Mesendoderm (in vitro differentiated cells): Measurements from ENCODE around the gene MAP1S.

Experiments used
- DNase-seq: peaks from one replicate; pipeline ENCODE4 v3.0.0; 2013
- H2AK5ac ChIP-seq: 2 replicates; pipeline ENCODE4 v1.6.1; 2013; ENCODE audit warnings: low read length, inconsistent platforms
- H2BK120ac ChIP-seq: 2 replicates; pipeline ENCODE4 v1.6.1; 2013; ENCODE audit warnings: low read depth, mild to moderate bottlenecking, low read length, moderate library complexity, mixed read lengths
- H2BK15ac ChIP-seq: replicated peaks from 2 replicates; pipeline ENCODE4 v1.6.1; 2013; ENCODE audit warnings: low read depth, mild to moderate bottlenecking, moderate library complexity
- H2BK5ac ChIP-seq: 2 replicates; pipeline ENCODE4 v1.6.1; 2013; ENCODE audit warnings: low read length, inconsistent platforms
- H3K18ac ChIP-seq: 2 replicates; pipeline ENCODE4 v1.6.1; 2013; ENCODE audit warnings: mild to moderate bottlenecking, low read length, mixed read lengths
- H3K23ac ChIP-seq: one replicate; pipeline ENCODE4 v1.6.1; 2013; ENCODE audit warnings: low read length
- H3K27ac ChIP-seq: 2 replicates; pipeline ENCODE4 v1.5.1; 2013; ENCODE audit warnings: low read depth, mild to moderate bottlenecking, inconsistent platforms, low read length, moderate library complexity
- H3K27me3 ChIP-seq: 2 replicates; pipeline ENCODE4 v1.6.1; 2013; ENCODE audit warnings: low read length, control low read depth, mild to moderate bottlenecking, inconsistent platforms; ENCODE audit not compliant: insufficient read depth, poor library complexity
- H3K36me3 ChIP-seq: 2 replicates; pipeline ENCODE4 v1.6.1; 2013; ENCODE audit warnings: low read length, inconsistent platforms; ENCODE audit not compliant: control insufficient read depth, insufficient read depth
- H3K4ac ChIP-seq: one replicate; pipeline ENCODE4 v1.6.1; 2013; ENCODE audit warnings: low read depth, mild to moderate bottlenecking, low read length, moderate library complexity
- H3K4me1 ChIP-seq: 2 replicates; pipeline ENCODE4 v1.6.1; 2013; ENCODE audit warnings: low read depth, low read length, inconsistent platforms; ENCODE audit not compliant: control insufficient read depth
- H3K4me2 ChIP-seq: 2 replicates; pipeline ENCODE4 v1.6.1; 2013; ENCODE audit warnings: low read length
- H3K4me3 ChIP-seq: 2 replicates; pipeline ENCODE4 v1.5.1; 2013; ENCODE audit warnings: mild to moderate bottlenecking, low read length
- H3K56ac ChIP-seq: one replicate; pipeline ENCODE4 v1.6.1; 2013; ENCODE audit warnings: low read length
- H3K79me1 ChIP-seq: 2 replicates; pipeline ENCODE4 v1.6.1; 2013; ENCODE audit warnings: low read length, inconsistent platforms
- H3K79me2 ChIP-seq: 2 replicates; pipeline ENCODE4 v1.6.1; 2013; ENCODE audit warnings: mild to moderate bottlenecking, low read length; ENCODE audit not compliant: control insufficient read depth, insufficient read depth
- H3K9ac ChIP-seq: 2 replicates; pipeline ENCODE4 v1.6.1; 2013; ENCODE audit warnings: low read length, inconsistent platforms
- H4K5ac ChIP-seq: one replicate; pipeline ENCODE4 v1.6.1; 2013; ENCODE audit warnings: low read length
- H4K8ac ChIP-seq: one replicate; pipeline ENCODE4 v1.6.1; 2013; ENCODE audit warnings: low read depth, mild to moderate bottlenecking, control low read depth, low read length, moderate library complexity
- WGBS: extraction: QIAGEN DNeasy Blood & Tissue Kit; methylation state at CpG from one replicate; pipeline ENCODE4 v1.1.7; 2013; ENCODE audit warnings: low lambda C conversion rate, missing lambda C conversion rate; ENCODE audit not compliant: insufficient coverage; ENCODE audit errors: extremely low coverage; 5-methylcytosine and 5-hydroxymethylcytosine counted together

Gene MAP1S

DNA sequence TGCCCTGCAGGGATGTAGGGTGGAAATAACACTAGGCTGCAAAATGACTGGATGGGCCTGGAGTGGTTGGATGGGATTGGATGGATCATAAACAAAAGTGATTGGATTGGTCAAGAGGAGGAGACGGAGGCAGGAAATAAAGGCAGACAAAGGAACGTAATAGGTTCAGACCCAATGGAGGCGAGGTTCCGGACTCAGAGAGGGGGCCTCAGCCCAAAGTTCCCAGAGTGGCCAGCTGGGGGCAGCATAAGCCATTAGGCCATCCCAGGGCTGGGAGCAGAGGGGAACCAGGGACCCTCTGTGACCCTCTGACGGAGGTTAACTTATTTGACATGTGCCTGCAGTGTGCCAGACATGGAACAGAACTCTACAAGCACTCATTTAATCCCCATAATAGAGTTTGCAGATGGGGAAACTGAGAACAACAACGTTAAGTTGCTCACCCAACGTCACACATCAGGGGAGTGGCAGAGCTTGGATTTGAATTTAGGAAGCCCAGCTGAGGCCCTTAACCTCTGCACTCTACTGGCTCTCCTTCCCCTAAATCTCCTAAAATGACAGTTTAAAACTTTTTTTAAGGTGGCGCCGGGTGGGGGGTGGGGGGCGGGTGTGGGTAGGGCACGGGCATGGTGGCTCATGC is 15.3 kb upstream of the MAP1S start:
- H2BK15ac ChIP-seq = no peak overlapping the region
- H3K4ac ChIP-seq = no peak overlapping the region
- no peak overlapping the region for H3K18ac ChIP-seq
- no peaks in the 10 kb centered on the region for H3K36me3 ChIP-seq
- H3K4me2 ChIP-seq = no peak overlapping the region
- no peaks in the 10 kb centered on the region for H3K27me3 ChIP-seq
- no peak overlapping the region for H2AK5ac ChIP-seq
- no peaks in the 10 kb centered on the region for H3K4me1 ChIP-seq
- DNase-seq = peak; percentile 83
- H3K23ac ChIP-seq = no peak overlapping the region
- no peak overlapping the region for H3K56ac ChIP-seq
- no peak overlapping the region for H4K8ac ChIP-seq
- no peaks in the 10 kb centered on the region for H3K79me2 ChIP-seq
- no peak overlapping the region for H3K9ac ChIP-seq
- no peak overlapping the region for H2BK120ac ChIP-seq
- H4K5ac ChIP-seq = no peak overlapping the region
- no CpG with 5 or more reads among the region's 11 CpGs for WGBS
- H3K4me3 ChIP-seq = no peak overlapping the region
- no peak overlapping the region for H2BK5ac ChIP-seq
- no peak overlapping the region for H3K27ac ChIP-seq
- no peaks in the 10 kb centered on the region for H3K79me1 ChIP-seq

DNA sequence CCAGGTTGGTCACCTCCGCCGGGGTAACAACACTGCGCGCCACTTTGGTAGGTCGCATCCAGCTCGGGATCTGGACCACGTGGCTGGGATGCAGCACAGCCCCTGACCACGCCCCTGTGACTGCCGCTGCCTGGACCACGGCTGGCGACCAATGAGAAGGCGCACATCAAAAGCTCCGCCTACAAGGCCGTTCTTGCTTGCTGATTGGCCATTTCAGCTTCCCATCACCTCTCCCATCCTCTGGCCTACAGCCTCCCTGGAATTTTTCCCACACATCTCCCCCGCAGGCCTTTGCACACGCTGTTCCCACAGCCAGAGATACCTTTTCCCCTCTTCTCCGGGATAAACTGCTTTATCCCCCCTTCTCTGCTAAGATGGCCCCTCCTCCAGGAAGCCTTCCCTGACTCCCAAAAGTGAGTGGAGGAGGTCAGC is 12.5 kb upstream of the MAP1S start:
- Histone ChIP-seq H3K4me2 (peak overlapping the region; percentile 8), H2BK120ac (no peak overlapping the region), H3K79me2 (no peaks in the 10 kb centered on the region), H2BK15ac (no peak overlapping the region), H3K18ac (no peak overlapping the region), H3K4me1 (no peaks in the 10 kb centered on the region), H3K23ac (no peak overlapping the region), H4K8ac (no peak overlapping the region), H3K56ac (no peak overlapping the region), H3K27ac (no peak overlapping the region), H3K9ac (no peak overlapping the region), H2BK5ac (no peak overlapping the region), H3K27me3 (no peaks in the 10 kb centered on the region), H3K4ac (no peak overlapping the region), H3K79me1 (no peaks in the 10 kb centered on the region), H3K36me3 (no peaks in the 10 kb centered on the region), H3K4me3 (no peak overlapping the region), H4K5ac (no peak overlapping the region), H2AK5ac (no peak overlapping the region)
- WGBS = no CpG with 5 or more reads among the region's 17 CpGs
- peak; percentile 91 for DNase-seq

DNA sequence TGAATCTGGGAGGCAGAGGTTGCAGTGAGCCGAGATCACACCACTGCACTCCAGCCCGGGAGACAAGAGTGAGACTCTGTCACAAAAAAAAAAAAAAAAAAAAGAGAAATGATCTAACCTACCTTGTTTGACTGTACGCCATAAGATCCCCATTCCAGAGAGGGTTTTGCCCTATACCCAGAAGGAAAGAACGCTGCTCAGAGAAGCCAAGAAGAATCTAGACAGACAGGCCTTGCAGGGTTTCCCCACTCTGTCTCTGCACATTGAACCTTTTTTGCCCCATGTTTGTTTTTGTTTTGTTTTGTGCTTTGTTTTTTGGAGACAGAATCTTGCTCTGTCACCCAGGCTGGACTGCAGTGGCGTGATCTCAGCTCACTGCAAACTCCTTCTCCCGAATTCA is 7.4 kb upstream of the MAP1S start:
- H3K56ac ChIP-seq = no peak overlapping the region
- H2BK15ac ChIP-seq = no peak overlapping the region
- no peak overlapping the region for H4K5ac ChIP-seq
- H3K4me2 ChIP-seq = no peak overlapping the region
- no peak overlapping the region for H3K4ac ChIP-seq
- H3K18ac ChIP-seq = no peak overlapping the region
- no peak overlapping the region for H3K27ac ChIP-seq
- H3K4me3 ChIP-seq = no peak overlapping the region
- no peaks in the 10 kb centered on the region for H3K79me1 ChIP-seq
- no peaks in the 10 kb centered on the region for H3K4me1 ChIP-seq
- H3K27me3 ChIP-seq = no peaks in the 10 kb centered on the region
- H3K79me2 ChIP-seq = no peaks in the 10 kb centered on the region
- no peak for DNase-seq
- H4K8ac ChIP-seq = no peak overlapping the region
- no peak overlapping the region for H2AK5ac ChIP-seq
- H2BK5ac ChIP-seq = no peak overlapping the region
- no peak overlapping the region for H2BK120ac ChIP-seq
- no peak overlapping the region for H3K23ac ChIP-seq
- H3K36me3 ChIP-seq = no peaks in the 10 kb centered on the region
- WGBS = no CpG with 5 or more reads among the region's 6 CpGs
- H3K9ac ChIP-seq = no peak overlapping the region

DNA sequence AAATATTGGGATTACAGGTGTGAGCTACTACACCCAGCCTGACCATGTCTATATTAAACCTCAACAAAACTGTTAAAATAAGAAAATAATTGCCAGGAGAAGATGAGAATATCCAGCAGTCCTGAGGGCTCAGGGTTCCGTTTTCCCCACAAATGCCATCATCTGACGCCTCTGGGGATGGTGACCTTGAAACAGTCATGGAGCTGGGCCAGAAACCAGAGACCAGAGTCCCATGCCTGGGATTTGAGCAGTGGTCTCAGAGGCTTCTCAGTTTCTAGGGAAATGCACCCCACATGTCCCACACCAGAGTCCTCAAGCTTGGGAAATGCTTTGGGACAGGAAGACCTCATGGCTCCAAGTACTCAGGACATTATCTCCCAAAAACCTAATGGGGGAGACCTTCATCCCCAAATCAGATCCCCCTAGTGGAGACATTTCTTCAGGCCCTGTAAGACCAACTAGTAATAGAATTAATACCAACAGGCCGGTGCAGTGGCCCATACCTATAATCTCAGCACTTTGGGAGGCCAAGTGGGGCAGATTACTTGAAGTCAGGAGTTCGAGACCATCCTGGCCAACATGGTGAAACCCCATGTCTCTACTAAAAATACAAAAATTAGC is 2.9 kb upstream of the MAP1S start:
- no peak overlapping the region for H3K18ac ChIP-seq
- WGBS = no CpG with 5 or more reads among the region's 4 CpGs
- no peaks in the 10 kb centered on the region for H3K27me3 ChIP-seq

DNA sequence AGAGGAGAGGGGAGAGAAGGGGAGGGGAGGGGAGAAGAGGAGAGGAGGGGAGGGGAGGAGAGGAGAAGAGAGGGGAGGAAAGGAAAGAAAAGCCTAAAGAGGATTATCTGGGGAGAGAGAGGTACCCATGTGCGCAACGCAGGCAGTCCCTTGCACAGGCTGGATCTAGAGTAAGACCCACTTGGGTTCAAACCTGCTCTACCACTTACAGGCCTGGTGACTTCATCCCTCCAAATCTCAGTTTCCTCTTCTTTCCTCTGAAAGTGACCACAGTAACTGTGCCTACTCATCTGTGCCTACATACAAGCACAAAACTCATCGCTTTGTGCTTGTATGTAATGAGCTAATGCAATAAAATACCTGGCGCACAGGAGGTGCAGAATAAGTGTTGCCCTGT is 732 bp upstream of the MAP1S start:
- no peak overlapping the region for H3K18ac ChIP-seq
- peaks cover 24% of the 10 kb centered on the region for H3K79me2 ChIP-seq
- H3K27me3 ChIP-seq = no peaks in the 10 kb centered on the region
- DNase-seq = no peak
- H3K27ac ChIP-seq = no peak overlapping the region
- H4K8ac ChIP-seq = no peak overlapping the region
- H3K4ac ChIP-seq = no peak overlapping the region
- H3K79me1 ChIP-seq = peaks cover 19% of the 10 kb centered on the region
- no peak overlapping the region for H2BK5ac ChIP-seq
- H3K9ac ChIP-seq = peak overlapping the region; percentile 64
- H3K4me3 ChIP-seq = no peak overlapping the region
- peak overlapping the region; percentile 15 for H3K4me2 ChIP-seq
- no peak overlapping the region for H2AK5ac ChIP-seq
- peak overlapping the region; percentile 69 for H3K56ac ChIP-seq
- no peak overlapping the region for H2BK15ac ChIP-seq
- no peak overlapping the region for H4K5ac ChIP-seq
- H3K36me3 ChIP-seq = no peaks in the 10 kb centered on the region
- no CpG with 5 or more reads among the region's 4 CpGs for WGBS
- H3K4me1 ChIP-seq = peaks cover 4% of the 10 kb centered on the region
- no peak overlapping the region for H2BK120ac ChIP-seq
- no peak overlapping the region for H3K23ac ChIP-seq

More for the DNA sequence above, 2.9 kb upstream of the MAP1S start:
- no peak overlapping the region for H2BK15ac ChIP-seq
- H2BK120ac ChIP-seq = no peak overlapping the region
- H3K27ac ChIP-seq = no peak overlapping the region
- H3K79me2 ChIP-seq = peaks cover 17% of the 10 kb centered on the region
- H3K23ac ChIP-seq = no peak overlapping the region
- H3K4me2 ChIP-seq = no peak overlapping the region
- DNase-seq = peak; percentile 26
- peaks cover 4% of the 10 kb centered on the region for H3K4me1 ChIP-seq
- no peak overlapping the region for H4K5ac ChIP-seq
- H3K36me3 ChIP-seq = no peaks in the 10 kb centered on the region
- H3K9ac ChIP-seq = no peak overlapping the region
- H3K79me1 ChIP-seq = peaks cover 13% of the 10 kb centered on the region
- no peak overlapping the region for H3K4me3 ChIP-seq
- no peak overlapping the region for H3K56ac ChIP-seq
- no peak overlapping the region for H3K4ac ChIP-seq
- H4K8ac ChIP-seq = no peak overlapping the region
- H2BK5ac ChIP-seq = no peak overlapping the region
- no peak overlapping the region for H2AK5ac ChIP-seq
